Measurements from ENCODE around the gene PAXX.

GRCh38 chr9:137027369-137028262, 35.4 kb downstream of the PAXX start, which contains the start of gene ABCA2:
- TF ChIP-seq CTCF (conservative IDR thresholded peaks at IDR 0.05; ENCODE audit: low read depth, low read length) (no peak), EZH2 (IDR thresholded peaks at IDR 0.05; ENCODE audit: low read length, unreplicated experiment) (no peak)
